ENCODE measurements around the gene COX6B1. TPM values are rescaled to one million over a fixed set of nuclear protein-coding genes. Genes with fewer than 3 reads are reported as not detected.

Gene COX6B1
- total and polyA plus RNA-seq, 4 donors: 202 to 1,407 (median 508) TPM

DNA sequence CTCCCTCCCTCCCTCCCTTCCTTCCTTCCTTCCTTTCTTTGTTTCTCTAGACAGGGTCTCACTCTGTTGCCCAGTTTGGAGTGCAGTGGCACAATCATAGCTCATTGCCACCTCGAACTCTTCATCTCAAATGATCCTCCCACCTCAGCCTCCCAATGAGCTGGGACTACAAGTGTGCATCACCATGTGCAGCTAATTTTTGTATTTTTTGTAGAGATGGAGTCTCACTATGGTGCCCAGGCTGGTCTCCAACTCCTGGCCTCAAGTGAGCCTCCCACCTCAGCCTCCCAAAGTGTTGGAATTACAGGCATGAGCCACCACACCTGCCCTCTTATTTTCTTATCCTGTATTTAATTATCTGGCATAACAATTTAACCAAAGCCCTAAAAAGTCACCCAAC, 22.6 kb downstream of the COX6B1 start:
- WGBS, 2 donors: 70 to 77% methylated on average over 1 of the region's 1 CpG
- DNase-seq (no peak), ATAC-seq (ENCODE audit: insufficient read depth, low FRiP score) (no peak)
- H3K9me3 ChIP-seq (ENCODE audit: control insufficient read depth in 4 of 4, insufficient read depth in 3 of 4, low read length in 3 of 4): no peaks in the 10 kb centered on the region
- H3K4me1 ChIP-seq (ENCODE audit: control insufficient read depth in 5 of 5, insufficient read depth in 5 of 5, low read length in 5 of 5): peaks cover 0 to 4% (median 0%) of the 10 kb centered on the region in 5 donors
- TF ChIP-seq, protein P1, sequence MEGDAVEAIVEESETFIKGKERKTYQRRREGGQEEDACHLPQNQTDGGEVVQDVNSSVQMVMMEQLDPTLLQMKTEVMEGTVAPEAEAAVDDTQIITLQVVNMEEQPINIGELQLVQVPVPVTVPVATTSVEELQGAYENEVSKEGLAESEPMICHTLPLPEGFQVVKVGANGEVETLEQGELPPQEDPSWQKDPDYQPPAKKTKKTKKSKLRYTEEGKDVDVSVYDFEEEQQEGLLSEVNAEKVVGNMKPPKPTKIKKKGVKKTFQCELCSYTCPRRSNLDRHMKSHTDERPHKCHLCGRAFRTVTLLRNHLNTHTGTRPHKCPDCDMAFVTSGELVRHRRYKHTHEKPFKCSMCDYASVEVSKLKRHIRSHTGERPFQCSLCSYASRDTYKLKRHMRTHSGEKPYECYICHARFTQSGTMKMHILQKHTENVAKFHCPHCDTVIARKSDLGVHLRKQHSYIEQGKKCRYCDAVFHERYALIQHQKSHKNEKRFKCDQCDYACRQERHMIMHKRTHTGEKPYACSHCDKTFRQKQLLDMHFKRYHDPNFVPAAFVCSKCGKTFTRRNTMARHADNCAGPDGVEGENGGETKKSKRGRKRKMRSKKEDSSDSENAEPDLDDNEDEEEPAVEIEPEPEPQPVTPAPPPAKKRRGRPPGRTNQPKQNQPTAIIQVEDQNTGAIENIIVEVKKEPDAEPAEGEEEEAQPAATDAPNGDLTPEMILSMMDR (IDR thresholded peaks at IDR 0.05; ENCODE audit: control extremely low read depth, extremely low read depth): no peak
- no peak overlapping the region for H3K4me3 ChIP-seq
- H3K27ac ChIP-seq (ENCODE audit: low read depth in 1 of 2, low read length in 1 of 2): no peak overlapping the region
- H3K27me3 ChIP-seq (ENCODE audit: control insufficient read depth in 3 of 3, insufficient read depth in 3 of 3, low read length in 2 of 3): peaks cover 0 to 24% (median 8%) of the 10 kb centered on the region in 3 donors
- no peak overlapping the region for H3K9ac ChIP-seq (ENCODE audit: insufficient read depth in 1 of 2, low read length in 2 of 2)
- H3K36me3 ChIP-seq (ENCODE audit: control insufficient read depth in 4 of 4, insufficient read depth in 4 of 4, low read length in 4 of 4): peaks cover 0 to under 1% (median 0%) of the 10 kb centered on the region in 4 donors

- DNase-seq: no peak
- Histone ChIP-seq H3K4me3 (no peak overlapping the region), H3K9me3 (ENCODE audit: control insufficient read depth in 4 of 4, insufficient read depth in 3 of 4, low read length in 3 of 4) (no peaks in the 10 kb centered on the region), H3K36me3 (ENCODE audit: control insufficient read depth in 4 of 4, insufficient read depth in 4 of 4, low read length in 4 of 4) (no peaks in the 10 kb centered on the region), H3K27ac (ENCODE audit: low read depth in 1 of 2, low read length in 1 of 2) (no peak overlapping the region), H3K4me1 (ENCODE audit: control insufficient read depth in 5 of 5, insufficient read depth in 5 of 5, low read length in 5 of 5) (peaks cover 0 to 4% (median 0%) of the 10 kb centered on the region in 5 donors), H3K9ac (ENCODE audit: insufficient read depth in 1 of 2, low read length in 2 of 2) (no peak overlapping the region), H3K27me3 (ENCODE audit: control insufficient read depth in 3 of 3, insufficient read depth in 3 of 3, low read length in 2 of 3) (peaks cover 0 to 24% (median 8%) of the 10 kb centered on the region in 3 donors)
- no peak for ATAC-seq (ENCODE audit: insufficient read depth, low FRiP score)
- WGBS, 2 donors: 38 to 45% methylated on average over 3 of the region's 3 CpGs
- TF ChIP-seq, protein P1 (IDR thresholded peaks at IDR 0.05; ENCODE audit: control extremely low read depth, extremely low read depth): no peak
Observed at GRCh38 chr19:35671818-35672217, 23.7 kb downstream of the COX6B1 start.

DNA sequence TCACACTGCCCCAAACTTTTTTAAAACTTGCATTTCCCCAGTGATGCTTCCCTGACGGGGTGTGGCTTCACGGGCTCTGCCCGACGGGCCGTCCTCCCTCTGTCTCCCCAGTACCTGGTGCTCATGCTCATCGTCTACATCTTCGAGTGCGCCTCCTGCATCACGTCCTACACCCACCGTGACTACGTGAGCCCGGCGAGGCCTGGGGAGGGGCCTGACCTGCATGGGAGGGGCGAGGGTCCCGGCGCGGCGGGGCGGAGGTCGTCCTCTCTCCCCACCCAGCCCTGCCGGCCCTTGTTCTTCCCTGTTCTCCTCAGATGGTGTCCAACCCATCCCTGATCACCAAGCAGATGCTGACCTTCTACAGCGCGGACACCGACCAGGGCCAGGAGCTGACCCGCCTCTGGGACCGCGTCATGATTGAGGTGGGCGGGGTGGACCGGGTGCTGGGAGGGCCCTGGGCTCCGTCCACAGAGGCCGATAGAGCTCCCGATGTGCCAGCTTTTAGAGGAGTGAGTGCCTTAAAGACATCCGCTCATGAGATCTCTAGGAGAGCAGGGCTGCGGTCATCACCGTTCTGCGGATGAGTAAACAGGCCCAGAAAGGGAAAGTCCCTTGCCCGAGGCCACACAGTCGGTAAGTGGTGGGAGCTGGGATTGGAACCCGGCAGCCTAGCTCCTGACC, 25.1 kb downstream of the COX6B1 start:
- TF ChIP-seq, protein P1 (IDR thresholded peaks at IDR 0.05; ENCODE audit: control extremely low read depth, extremely low read depth): no peak
- 5 to 6% methylated on average over 37 to 39 of the region's 39 CpGs for whole genome bisulfite sequencing, 2 donors
- Histone ChIP-seq H3K9ac (ENCODE audit: insufficient read depth in 1 of 2, low read length in 2 of 2) (no peak overlapping the region), H3K36me3 (ENCODE audit: control insufficient read depth in 4 of 4, insufficient read depth in 4 of 4, low read length in 4 of 4) (no peaks in the 10 kb centered on the region), H3K27ac (ENCODE audit: low read depth in 1 of 2, low read length in 1 of 2) (no peak overlapping the region), H3K4me3 (peak overlapping the region; percentile 3), H3K4me1 (ENCODE audit: control insufficient read depth in 5 of 5, insufficient read depth in 5 of 5, low read length in 5 of 5) (peaks cover 0 to 4% (median 0%) of the 10 kb centered on the region in 5 donors), H3K27me3 (ENCODE audit: control insufficient read depth in 3 of 3, insufficient read depth in 3 of 3, low read length in 2 of 3) (peaks cover 0 to 24% (median 8%) of the 10 kb centered on the region in 3 donors), H3K9me3 (ENCODE audit: control insufficient read depth in 4 of 4, insufficient read depth in 3 of 4, low read length in 3 of 4) (no peaks in the 10 kb centered on the region)
- DNase-seq (no peak), ATAC-seq (ENCODE audit: insufficient read depth, low FRiP score) (peak; percentile 58)

Data from lung (tissue), 12 donors.